Endothelial cell of umbilical vein (primary cell): ENCODE results near the gene SLC38A4. TPM values are rescaled to one million over a fixed set of nuclear protein-coding genes. Genes with fewer than 3 reads are reported as not detected.

Experiments
- BruUV-seq: library from RNA; stranded (reverse); fragments of 400-500 nt; replicated peaks from 2 replicates; lab custom pipeline; 2021; lab: Mats Ljungman, UMichigan
- CTCF ChIA-PET: fragments of 300-600, 350-600 bp; sonication (Branson Sonifier 250); formaldehyde crosslinking; loops from one replicate; lab custom pipeline; 2021; ENCODE audit warnings: antibody characterized with exemption, inconsistent platforms; lab: Charles Lee
- POLR2A ChIA-PET: fragments of 300-600, 350-600 bp; sonication (Branson Sonifier 250); formaldehyde crosslinking; loops from one replicate; lab custom pipeline; 2021; ENCODE audit warnings: antibody characterized with exemption, inconsistent platforms; lab: Charles Lee
- DNase-seq: peaks from one replicate; pipeline ENCODE4 v3.0.0-alpha.2; 2011; ENCODE audit warnings: low read depth, low spot score
- FAIRE-seq: peaks from 2 replicates; lab custom pipeline; 2011; peaks lifted over from hg19 to GRCh38; lab: Jason Lieb, UNC
- H2AFZ ChIP-seq: 2 replicates; pipeline ENCODE4 v1.6.0; 2012; ENCODE audit warnings: low read depth, low read length, control low read depth, inconsistent platforms
- H3K27ac ChIP-seq: 2 replicates; pipeline ENCODE4 v1.5.1; 2011; ENCODE audit warnings: low read depth, mild to moderate bottlenecking, control low read depth, low read length, moderate library complexity; ENCODE audit not compliant: insufficient read depth
- H3K27me3 ChIP-seq, 2 experiments: 2 replicates each; pipeline versions ENCODE4 v1.6.0 to v1.6.1; 2011; ENCODE audit warnings: low read length in 2 of 2, mixed read lengths in 1 of 2; ENCODE audit not compliant: control insufficient read depth in 2 of 2, insufficient read depth in 2 of 2
- H3K36me3 ChIP-seq, 2 experiments: 2 replicates in 1 of 2; 3 replicates in 1 of 2; pipeline ENCODE4 v1.5.1; 2011; ENCODE audit warnings: low read length in 2 of 2, mild to moderate bottlenecking in 1 of 2, moderate library complexity in 1 of 2; ENCODE audit not compliant: control insufficient read depth in 2 of 2, insufficient read depth in 2 of 2; ENCODE audit errors: extremely low read depth in 1 of 2
- H3K4me1 ChIP-seq: 3 replicates; pipeline ENCODE4 v1.5.1; 2011; ENCODE audit warnings: mild to moderate bottlenecking, low read length; ENCODE audit not compliant: control insufficient read depth, insufficient read depth; ENCODE audit errors: extremely low read depth
- H3K4me2 ChIP-seq: 2 replicates; pipeline ENCODE4 v1.6.1; 2011; ENCODE audit warnings: low read length, control low read depth, mixed read lengths; ENCODE audit not compliant: insufficient read depth
- H3K4me3 ChIP-seq, 3 experiments: fragments of 200-600 bp in 1 of 3; sonication (generic), shearing (Covaris generic) in 1 of 3; replicated peaks in 1 of 3; 2 replicates each; pipeline ENCODE4 v1.5.1; 2011 to 2016; ENCODE audit warnings: control low read depth in 3 of 3, low read length in 3 of 3, mild to moderate bottlenecking in 2 of 3, inconsistent platforms in 1 of 3, low read depth in 1 of 3, moderate library complexity in 1 of 3; ENCODE audit not compliant: insufficient read depth in 1 of 3
- H3K79me2 ChIP-seq: 2 replicates; pipeline ENCODE4 v1.6.0; 2012; ENCODE audit warnings: low read length, inconsistent platforms; ENCODE audit not compliant: control insufficient read depth, insufficient read depth
- H3K9ac ChIP-seq: replicated peaks from 2 replicates; pipeline ENCODE3; 2011; ENCODE audit warnings: low read length, control low read depth; ENCODE audit not compliant: insufficient read depth; ENCODE audit errors: extremely low read depth
- H3K9me1 ChIP-seq: replicated peaks from 3 replicates; pipeline ENCODE4 v1.6.0; 2011; ENCODE audit warnings: mild to moderate bottlenecking, low read length; ENCODE audit not compliant: control insufficient read depth, insufficient read depth; ENCODE audit errors: extremely low read depth
- H3K9me3 ChIP-seq: replicated peaks from 2 replicates; pipeline ENCODE4 v1.5.1; 2012; ENCODE audit warnings: low read length, inconsistent platforms; ENCODE audit not compliant: control insufficient read depth, insufficient read depth
- H4K20me1 ChIP-seq: replicated peaks from 2 replicates; pipeline ENCODE3; 2011; ENCODE audit warnings: mild to moderate bottlenecking, low read length; ENCODE audit not compliant: control insufficient read depth, insufficient read depth; ENCODE audit errors: extremely low read depth
- EZH2 ChIP-seq: IDR thresholded peaks from 2 replicates; pipeline ENCODE4 v1.6.1; 2012; ENCODE audit warnings: borderline replicate concordance, low read depth, mild to moderate bottlenecking, moderate library complexity, low read length, inconsistent platforms; ENCODE audit not compliant: severe bottlenecking
- FOS ChIP-seq: IDR thresholded peaks from 2 replicates; pipeline ENCODE4 v1.6.1; 2011; ENCODE audit warnings: mild to moderate bottlenecking, low read length, moderate library complexity, borderline replicate concordance; ENCODE audit not compliant: insufficient read depth
- GATA2 ChIP-seq: IDR thresholded peaks from 2 replicates; pipeline ENCODE4 v1.7.0; 2011; ENCODE audit warnings: low read depth, mild to moderate bottlenecking, moderate library complexity, mixed read lengths, low read length; ENCODE audit not compliant: insufficient read length, insufficient read depth
- JUN ChIP-seq: IDR thresholded peaks from 2 replicates; pipeline ENCODE4 v1.6.1; 2011; ENCODE audit warnings: borderline replicate concordance, low read depth; ENCODE audit not compliant: insufficient read length, insufficient read depth
- MYC ChIP-seq: IDR thresholded peaks from one replicate; pipeline ENCODE4 v1.6.1; 2011; ENCODE audit warnings: mild to moderate bottlenecking, low read depth, low read length
- POLR2A ChIP-seq: IDR thresholded peaks from 2 replicates; pipeline ENCODE4 v1.6.1; 2012; ENCODE audit warnings: low read depth, mild to moderate bottlenecking, control low read depth, low read length
- POLR2AphosphoS5 ChIP-seq: IDR thresholded peaks from 2 replicates; pipeline ENCODE4 v1.6.1; 2012; ENCODE audit warnings: low read depth, mild to moderate bottlenecking, control low read depth, low read length, moderate library complexity; ENCODE audit not compliant: insufficient read depth
- dilution Hi-C: fragments of 300-500 bp; cut with MboI; formaldehyde crosslinking; loops from one replicate; pipeline ENCODE4 v1.15.0; 2019; ENCODE audit warnings: low sequenced_read_pairs; ENCODE audit not compliant: extremely low pct_ligation_motif_present
- intact Hi-C: fragments of 100-400 bp; cut with micrococcal nuclease; formaldehyde crosslinking; loops from one replicate; pipeline ENCODE4 v1.10.0; 2022
- polyA plus RNA-seq, 4 experiments: library from polyadenylated mRNA; depleted of rRNA in 3 of 4; stranded (reverse) in 3 of 4; unstranded in 1 of 4; fragments of >200 nt; gene quantifications; 2 replicates each; pipeline versions ENCODE4 v1.2.1 to v1.2.3, GENCODE V29; 2011 to 2012; ENCODE audit warnings: missing spikeins in 1 of 4
- total RNA-seq: library from RNA; stranded (reverse); gene quantifications from 2 replicates; pipeline ENCODE4 v1.2.3, GENCODE V29; 2021
- TF ChIP-seq, protein P1 (sequence below), 2 donors: IDR thresholded peaks; 1 replicate in 1 of 2; 2 replicates in 1 of 2; pipeline ENCODE4 v1.5.1; 2011; ENCODE audit warnings: low read length in 2 of 2, mild to moderate bottlenecking in 2 of 2, moderate library complexity in 2 of 2, control low read depth in 1 of 2, inconsistent platforms in 1 of 2, low read depth in 1 of 2; ENCODE audit not compliant: insufficient read depth in 1 of 2; ENCODE audit errors: extremely low read depth in 1 of 2
- TF ChIP-seq, protein P2 (sequence below): IDR thresholded peaks from 2 replicates; pipeline ENCODE4 v1.6.1; 2011; ENCODE audit not compliant: insufficient read depth, insufficient read length

The SLC38A4 gene
- total and polyA plus RNA-seq, 2 donors (not counting 3 experiments of a cell fraction or from before 2014, with no cell fraction given) = 0.36 to 0.66 TPM

DNA sequence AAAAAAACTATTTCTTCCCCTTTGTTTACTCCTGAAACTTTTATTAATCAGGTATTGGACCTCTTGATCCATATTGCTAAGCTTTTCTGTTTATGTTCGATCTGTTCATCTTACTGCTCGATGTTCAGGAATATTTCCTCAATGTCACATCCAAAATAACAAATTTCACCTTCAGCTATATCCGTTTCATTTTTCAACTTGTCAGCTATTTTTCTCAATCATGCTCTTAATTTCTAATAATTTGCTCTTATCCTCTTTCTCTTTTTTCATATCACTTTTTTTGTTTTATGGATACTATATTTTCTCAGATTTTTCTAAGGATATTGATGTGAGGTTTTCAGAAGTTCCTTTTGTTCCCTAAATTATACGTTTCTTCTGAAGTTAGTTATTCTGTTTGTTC, 29.8 kb downstream of the SLC38A4 start:
- TF ChIP-seq JUN (no peak), FOS (no peak), POLR2AphosphoS5 (no peak), GATA2 (no peak), EZH2 (no peak), MYC (no peak), POLR2A (no peak)
- TF ChIP-seq, protein P1, sequence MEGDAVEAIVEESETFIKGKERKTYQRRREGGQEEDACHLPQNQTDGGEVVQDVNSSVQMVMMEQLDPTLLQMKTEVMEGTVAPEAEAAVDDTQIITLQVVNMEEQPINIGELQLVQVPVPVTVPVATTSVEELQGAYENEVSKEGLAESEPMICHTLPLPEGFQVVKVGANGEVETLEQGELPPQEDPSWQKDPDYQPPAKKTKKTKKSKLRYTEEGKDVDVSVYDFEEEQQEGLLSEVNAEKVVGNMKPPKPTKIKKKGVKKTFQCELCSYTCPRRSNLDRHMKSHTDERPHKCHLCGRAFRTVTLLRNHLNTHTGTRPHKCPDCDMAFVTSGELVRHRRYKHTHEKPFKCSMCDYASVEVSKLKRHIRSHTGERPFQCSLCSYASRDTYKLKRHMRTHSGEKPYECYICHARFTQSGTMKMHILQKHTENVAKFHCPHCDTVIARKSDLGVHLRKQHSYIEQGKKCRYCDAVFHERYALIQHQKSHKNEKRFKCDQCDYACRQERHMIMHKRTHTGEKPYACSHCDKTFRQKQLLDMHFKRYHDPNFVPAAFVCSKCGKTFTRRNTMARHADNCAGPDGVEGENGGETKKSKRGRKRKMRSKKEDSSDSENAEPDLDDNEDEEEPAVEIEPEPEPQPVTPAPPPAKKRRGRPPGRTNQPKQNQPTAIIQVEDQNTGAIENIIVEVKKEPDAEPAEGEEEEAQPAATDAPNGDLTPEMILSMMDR (IDR thresholded peaks at IDR 0.05; ENCODE audit: extremely low read depth in 1 of 2, insufficient read depth in 1 of 2, low read depth in 1 of 2, low read length in 2 of 2) = no peak
- TF ChIP-seq, protein P2, sequence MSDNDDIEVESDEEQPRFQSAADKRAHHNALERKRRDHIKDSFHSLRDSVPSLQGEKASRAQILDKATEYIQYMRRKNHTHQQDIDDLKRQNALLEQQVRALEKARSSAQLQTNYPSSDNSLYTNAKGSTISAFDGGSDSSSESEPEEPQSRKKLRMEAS = no peak
- DNase-seq = no peak
- Histone ChIP-seq H3K36me3 (no peaks in the 10 kb centered on the region), H3K4me2 (no peak overlapping the region), H4K20me1 (no peaks in the 10 kb centered on the region), H3K9me3 (no peaks in the 10 kb centered on the region), H2AFZ (no peak overlapping the region), H3K79me2 (no peaks in the 10 kb centered on the region), H3K9ac (no peak overlapping the region), H3K9me1 (no peaks in the 10 kb centered on the region), H3K4me1 (no peaks in the 10 kb centered on the region), H3K4me3 (no peak overlapping the region), H3K27me3 (no peaks in the 10 kb centered on the region), H3K27ac (no peak overlapping the region)
- CTCF ChIA-PET = no interaction called here
- no peak for FAIRE-seq
- POLR2A ChIA-PET = no interaction called here
- dilution Hi-C loops = no loop called here
- BruUV-seq = no TSS peak
- intact Hi-C loops = no loop called here
